HG02610 (cell line): Measurements from ENCODE around the gene CHST8.
"Not testable (repeated sequence)": the region's sequence is repeated elsewhere in the genome, so short reads cannot be mapped to it uniquely, and the experiment has no call there.

ENCODE experiments used
- ATAC-seq: cut with Tn5 transposase; IDR thresholded peaks from one replicate; pipeline ENCODE4 v1.9.1; 2021; ENCODE audit warnings: mild to moderate bottlenecking, moderate library complexity; ENCODE audit not compliant: unreplicated experiment

The CHST8 gene

GRCh38 chr19:33618363-33618762 lies 3.4 kb upstream of the CHST8 start:
- not testable (repeated sequence) for ATAC-seq

DNA sequence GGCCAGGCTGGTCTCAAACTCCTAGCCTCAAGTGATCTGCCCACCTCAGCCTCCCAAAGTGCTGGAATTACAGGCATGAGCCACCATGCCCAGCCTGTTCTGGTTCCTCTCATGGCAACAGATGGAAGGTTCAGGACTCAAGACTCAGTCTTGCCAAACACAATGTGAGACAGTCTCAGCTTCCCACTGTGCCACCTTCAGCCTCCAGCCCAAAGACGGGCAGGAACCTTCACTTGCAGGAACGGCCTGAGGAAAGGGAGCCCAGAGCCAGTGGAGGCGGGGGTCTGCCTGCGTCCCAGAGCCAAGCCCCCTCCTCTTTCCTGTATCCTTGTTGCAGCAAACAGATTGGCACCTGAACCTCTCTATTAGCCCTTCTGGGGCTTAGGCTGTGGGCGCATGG lies 2.9 kb upstream of the CHST8 start:
- no peak for ATAC-seq

GRCh38 chr19:33620611-33621010 lies 1.1 kb upstream of the CHST8 start:
- ATAC-seq = no peak

- ATAC-seq = no peak
Measured at GRCh38 chr19:33621065-33621785, 528 bp upstream of the CHST8 start.

DNA sequence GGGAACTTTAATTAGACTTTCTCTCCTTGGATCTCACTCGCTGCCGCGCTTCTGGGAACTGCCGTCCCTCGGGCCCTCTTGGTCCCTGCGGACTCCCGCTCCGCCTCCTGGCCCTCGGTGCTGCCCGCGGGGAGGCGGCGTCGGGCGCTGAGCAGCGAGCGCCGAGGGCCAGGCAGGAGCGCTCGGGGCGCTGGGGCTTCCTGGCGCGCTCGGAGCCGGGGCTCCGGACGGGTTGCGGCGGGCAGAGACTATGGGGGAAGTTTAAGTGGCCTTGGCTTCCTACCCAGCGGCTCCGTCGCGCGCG lies 704 bp downstream of the CHST8 start:
- ATAC-seq = no peak

DNA sequence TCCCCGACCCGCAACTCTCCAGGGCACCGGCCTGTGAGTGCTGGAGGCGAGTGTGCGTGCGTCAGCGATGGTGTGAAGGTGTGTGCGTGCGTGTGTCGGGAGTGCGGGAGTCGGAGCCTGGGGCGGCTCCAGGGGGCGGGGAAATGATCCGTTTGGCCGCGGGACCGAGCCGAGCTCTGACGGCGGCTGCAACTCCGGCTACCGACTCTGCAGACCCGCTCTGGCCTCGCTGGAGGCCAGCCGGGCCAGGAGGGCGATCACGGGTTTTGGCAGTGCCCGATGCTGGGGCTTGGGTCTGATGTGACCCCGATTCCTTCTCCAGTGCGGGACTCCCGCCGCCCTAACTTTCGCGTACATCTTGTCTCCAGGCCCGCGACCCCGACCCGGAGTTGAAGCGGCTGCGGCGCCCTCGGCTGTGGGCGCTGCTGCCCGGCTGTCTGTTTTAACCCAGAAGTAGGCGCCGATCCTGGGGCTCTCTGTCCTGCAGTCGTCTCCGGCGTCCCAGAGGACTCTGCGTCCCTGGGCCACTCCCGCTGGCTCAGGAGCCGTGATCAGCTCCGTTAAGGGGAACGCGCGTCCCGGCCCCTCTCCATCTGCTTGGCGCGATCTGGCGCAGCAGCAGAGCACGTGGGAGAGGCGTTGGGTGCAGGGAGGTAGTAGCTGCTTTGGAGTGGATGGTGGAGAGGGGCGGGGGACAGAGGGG lies 1.2 kb downstream of the CHST8 start:
- ATAC-seq = no peak

DNA sequence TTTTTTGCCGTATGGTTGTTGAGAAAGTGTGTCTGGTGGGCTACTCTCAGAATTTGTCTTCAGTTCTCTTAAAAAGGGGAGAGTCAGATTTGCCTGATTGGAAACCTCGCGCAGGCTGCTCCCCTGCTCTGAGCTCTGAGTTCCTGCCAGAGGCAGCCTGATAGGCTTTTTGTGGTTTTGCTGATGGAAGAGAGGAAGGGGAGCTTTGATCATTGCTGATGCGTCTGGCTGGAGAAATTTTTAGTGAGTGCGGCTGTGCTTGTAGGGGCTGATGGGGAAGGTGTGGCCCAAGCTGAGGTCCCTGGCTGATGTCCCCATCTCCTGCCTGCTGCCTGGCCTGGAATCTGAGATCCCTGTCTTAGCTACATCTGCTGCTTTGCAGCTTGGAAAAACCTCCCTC lies 2.8 kb downstream of the CHST8 start:
- no peak for ATAC-seq

DNA sequence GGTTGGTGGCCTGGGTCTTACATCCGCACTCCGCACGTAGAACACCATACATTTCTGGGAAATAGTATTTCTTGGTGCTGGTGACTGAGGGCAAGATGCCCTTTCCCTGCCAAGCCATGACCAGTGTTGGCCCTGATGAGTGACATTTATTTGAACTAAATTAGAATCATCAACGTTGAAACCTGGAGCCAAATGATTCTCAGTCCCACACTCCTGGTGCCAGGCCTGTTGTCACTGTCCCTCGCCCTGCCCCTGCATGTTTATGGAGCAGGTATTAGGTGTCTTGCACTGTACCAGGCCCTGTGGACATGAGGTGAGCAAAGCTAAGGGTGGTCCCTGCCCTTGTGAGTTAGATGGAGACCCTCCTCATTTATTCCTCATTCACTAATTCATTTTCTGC lies 5.8 kb downstream of the CHST8 start:
- no peak for ATAC-seq

- ATAC-seq = no peak
Measured at GRCh38 chr19:33627962-33628839, 6.4 kb downstream of the CHST8 start.

DNA sequence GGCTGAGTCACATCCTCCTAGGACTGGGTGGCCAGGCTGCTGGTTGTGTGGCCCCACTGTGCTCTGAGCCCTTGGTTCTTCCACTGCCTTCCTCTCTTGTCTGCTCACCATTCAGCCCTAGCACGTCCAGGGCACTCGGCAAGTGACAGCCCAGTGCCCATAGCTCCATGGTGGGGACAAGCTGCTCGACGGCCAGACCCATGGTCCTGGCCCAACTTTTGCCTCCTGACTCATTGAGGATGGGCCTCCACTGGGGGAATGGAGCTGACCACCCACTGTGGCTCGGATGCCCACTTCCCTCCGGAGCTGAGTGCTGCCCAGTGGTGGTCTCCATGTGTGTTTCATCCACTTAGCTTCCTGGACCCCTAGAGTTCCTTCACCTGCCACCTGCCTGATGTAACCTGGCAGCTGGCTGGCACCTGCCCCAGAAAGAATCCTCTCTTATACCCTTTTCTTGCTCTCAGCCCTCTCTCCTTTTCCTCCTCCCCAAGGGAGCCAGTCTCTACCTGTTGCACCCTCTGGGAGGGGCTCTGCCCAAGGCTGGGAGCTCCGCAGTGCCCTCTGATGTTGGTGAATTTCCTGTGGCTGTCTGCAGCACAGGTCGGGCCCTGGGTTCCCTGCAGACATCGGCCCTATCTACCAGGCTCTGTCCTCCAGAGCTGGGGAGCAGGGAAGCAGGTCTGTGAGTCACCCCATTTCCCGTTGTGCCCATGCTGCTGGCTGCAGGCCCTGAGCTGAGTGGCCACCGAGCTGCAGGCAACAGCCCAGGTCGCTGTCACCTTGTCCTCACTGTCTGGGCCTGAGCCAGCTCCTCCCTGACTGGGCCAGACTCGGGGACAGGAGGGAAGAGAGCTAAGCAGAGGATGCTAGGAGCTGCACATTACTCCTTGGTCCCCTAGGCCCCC lies 7.4 kb downstream of the CHST8 start:
- no peak for ATAC-seq

GRCh38 chr19:33629826-33630375 lies 8.1 kb downstream of the CHST8 start:
- ATAC-seq = no peak

- ATAC-seq = no peak
Measured at GRCh38 chr19:33630880-33631608, 9.3 kb downstream of the CHST8 start.

- no peak for ATAC-seq
Measured at GRCh38 chr19:33631609-33631973, 9.8 kb downstream of the CHST8 start.

DNA sequence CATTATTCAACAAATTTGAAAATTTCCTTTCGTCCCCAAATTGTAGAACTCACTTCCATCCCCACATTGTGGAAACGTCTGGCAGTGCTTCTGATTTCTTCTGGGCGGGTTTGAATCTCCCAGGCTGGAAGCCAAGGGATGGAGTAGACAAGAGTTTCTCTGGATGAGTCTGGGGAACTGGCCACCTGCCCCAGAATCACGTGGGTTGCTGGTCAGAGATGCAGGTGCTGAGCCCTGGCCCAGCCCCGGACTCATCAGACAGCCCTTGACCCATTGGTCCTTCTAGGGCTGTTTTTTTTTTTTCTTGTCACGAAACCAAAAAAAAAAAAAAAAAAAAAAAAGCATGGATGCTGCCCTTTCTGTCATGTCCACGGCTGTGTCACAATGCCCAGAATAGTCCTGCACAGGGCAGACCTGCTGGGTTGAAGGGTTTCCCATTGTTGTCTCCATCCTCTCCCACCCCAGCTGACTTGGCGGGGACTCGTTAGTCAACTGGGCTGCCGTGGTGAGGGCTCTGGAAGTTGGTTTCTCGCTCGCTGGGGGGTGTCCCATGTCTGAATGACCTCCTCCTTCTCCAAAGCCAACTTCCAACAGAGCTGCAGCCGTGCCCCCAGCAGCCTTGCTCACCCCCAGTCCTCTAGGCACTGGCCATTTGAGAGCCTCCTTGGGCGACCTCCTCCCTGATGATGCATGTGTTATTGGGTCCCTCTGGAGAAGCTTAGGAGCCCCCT lies 12.8 kb downstream of the CHST8 start:
- ATAC-seq = no peak

- ATAC-seq = no peak
Measured at GRCh38 chr19:33638167-33639034, 16.6 kb downstream of the CHST8 start.

- ATAC-seq = no peak
Measured at GRCh38 chr19:33639035-33639681, 17.4 kb downstream of the CHST8 start.

DNA sequence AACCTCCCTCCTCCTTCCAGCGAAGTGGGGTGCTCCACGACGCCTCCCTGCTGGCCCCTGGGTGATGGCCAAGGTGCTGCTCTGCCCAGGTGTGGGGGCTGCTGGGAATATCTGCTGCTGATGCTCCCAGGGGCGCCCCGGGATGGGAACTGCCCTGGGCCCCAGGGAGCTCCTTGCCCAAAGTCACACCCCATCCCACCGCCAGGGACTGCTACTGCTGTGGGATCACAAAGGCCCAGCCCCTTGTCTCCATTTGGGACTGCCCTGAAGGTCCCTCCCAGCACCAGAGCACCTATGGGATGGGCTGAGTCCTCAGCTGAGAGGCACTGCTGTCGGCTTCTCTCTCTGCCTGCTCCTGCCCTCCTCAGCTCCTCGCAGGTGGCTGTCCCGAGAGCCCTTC lies 19.0 kb downstream of the CHST8 start:
- no peak for ATAC-seq

DNA sequence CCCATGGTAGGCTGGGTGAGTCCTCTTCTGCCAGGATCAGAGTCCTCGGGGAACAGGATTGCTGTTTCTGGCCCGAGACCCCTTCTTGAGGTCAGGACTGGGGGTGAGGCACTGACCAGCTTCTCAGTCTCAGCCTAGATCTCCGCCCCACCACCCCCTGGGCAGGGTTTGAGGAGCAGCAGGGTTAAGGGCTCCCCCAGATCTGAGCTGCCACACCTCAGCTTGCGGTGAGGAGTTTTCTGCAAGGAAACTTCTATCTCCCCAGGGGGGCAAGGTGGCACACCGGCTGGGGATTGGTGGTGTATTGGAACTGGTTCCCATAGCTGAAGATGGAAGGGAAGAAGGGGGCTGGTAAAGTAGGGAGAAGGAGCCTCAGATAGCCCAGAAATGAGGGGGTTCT lies 19.5 kb downstream of the CHST8 start:
- no peak for ATAC-seq
